Activated CD8-positive, alpha-beta memory T cell treated with anti-CD3 and anti-CD28 coated beads for 4 hours (primary cell): Measurements from ENCODE around the gene PSENEN.
"Not testable (repeated sequence)": the region's sequence is repeated elsewhere in the genome, so short reads cannot be mapped to it uniquely, and the experiment has no call there.

Experiments
- DNase-seq, 2 donors: peaks; one replicate each; pipeline ENCODE4 v3.0.0-alpha.2; 2020; ENCODE audit warnings: low read depth in 2 of 2

PSENEN gene

GRCh38 chr19:35751839-35752745, 6.6 kb downstream of the PSENEN start:
- no peak for DNase-seq

- DNase-seq, result no peak
Measured at GRCh38 chr19:35752746-35753350, 7.4 kb downstream of the PSENEN start.

GRCh38 chr19:35753634-35754369, 8.4 kb downstream of the PSENEN start:
- no peak for DNase-seq

- no peak for DNase-seq
Measured at GRCh38 chr19:35754370-35755130, 9.1 kb downstream of the PSENEN start.

DNA sequence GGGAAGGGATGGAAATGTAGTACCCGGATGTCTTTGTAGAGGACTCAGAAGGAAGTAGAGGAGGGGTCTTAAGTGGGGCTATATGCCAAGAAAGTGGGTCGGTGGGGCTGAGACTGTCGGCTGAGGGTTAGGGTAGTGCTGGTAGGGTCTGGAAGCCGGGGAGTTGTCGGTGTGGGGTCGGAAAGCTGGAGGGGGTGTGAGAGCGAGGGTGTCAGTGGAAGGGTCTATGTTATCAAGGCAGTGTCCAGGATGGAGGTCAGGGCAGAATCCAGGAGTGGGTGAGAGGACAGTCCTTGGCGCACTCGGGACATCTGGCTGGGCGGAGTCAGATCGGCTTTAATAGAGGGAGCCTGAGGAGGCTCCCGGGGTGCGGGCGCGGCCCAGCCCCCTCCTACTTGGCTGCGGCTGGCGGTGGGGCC, 9.7 kb downstream of the PSENEN start:
- no peak for DNase-seq

DNA sequence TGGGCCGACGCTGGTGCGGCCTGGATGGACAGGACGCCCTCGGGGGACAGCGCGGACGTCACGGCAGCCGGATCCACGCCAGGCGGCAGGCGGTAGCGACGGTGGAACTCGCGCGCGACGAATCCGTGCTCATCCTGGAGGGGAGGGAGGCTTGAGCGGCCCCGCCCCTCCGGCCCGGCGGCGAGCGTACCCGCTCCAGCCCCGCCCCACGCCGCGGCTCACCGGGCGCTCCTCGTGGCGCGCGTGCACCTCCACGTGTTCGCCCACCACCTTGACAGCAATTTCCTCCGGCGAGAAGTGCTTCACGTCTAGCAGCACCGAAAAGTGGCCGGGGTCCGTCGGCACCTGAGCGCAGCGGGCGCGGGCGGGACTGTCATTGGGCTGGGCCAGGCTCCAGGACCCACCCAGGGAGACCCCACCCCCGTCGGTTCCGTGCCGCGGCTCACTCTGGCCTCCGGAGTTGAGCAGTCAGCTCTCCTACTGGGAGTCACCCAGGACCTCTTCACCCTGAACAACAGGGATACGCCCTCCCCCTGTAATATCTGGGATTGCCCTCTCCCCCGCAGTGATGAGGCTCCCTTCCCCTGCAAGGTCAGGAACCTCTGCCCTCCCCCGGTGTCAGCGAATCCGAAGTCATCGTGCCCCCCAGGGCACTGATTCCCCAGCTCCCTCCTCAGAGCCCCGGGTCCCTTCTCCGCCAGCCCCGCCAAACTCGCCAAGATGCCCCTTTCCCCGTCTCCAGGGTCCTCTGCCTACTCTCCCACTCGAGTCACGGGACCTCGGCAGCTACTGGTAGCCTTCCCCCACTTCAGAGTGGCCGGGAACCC, 10.3 kb downstream of the PSENEN start:
- peak in 1 of 2 donors; percentile 25 for DNase-seq

GRCh38 chr19:35756377-35757230, 11.2 kb downstream of the PSENEN start, which contains the start of gene HSPB6:
TSS of gene HSPB6 (minus strand) at chr19:35757029. CDS start at chr19:35757008, 21 bp downstream.
- no peak for DNase-seq

GRCh38 chr19:35757231-35757748, 11.8 kb downstream of the PSENEN start:
- no peak for DNase-seq

DNA sequence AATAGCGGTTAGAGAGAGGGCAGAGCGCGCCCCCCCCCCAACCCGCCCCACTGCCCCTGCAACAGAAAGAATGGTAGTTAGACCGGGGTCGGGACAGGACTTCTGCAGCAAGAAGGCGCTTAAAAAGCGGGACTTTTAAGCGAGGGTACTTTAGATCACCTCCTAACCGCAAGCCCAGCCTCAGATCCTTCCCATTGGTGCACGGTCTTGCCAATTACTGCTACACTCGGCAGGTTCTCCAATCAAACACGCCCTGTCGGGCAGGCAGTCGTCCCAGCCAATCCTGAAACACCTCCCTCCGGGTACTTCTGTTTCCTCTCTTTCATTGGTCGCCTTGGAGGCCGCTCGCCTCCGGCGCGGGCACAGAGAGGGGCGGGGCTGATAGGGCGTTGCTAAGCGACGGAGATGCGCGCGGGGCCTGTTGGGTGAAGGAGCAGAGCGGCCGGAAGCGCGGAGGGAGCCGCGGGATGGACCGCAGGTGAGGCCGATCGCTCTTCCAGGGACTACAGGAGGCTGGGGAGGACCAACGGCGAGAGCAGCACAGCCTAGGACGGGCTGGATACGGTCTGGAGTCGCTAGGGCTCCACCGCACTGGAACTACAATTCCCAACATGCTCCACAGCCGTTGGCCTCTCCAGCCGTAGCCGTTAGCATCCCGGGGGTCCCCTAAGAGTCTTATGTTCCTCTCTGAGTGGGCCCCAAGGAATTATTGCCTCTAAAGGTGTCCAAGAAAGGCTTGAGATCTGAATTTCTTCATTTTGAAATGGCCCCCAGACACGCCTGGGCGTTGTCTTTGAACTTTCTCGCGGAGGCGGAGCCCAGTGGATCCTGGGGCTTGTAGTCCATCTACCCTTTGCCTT, 12.5 kb downstream of the PSENEN start, which contains the start of gene PROSER3:
Gene PROSER3, plus strand, starts transcription at position 428 of the 860 bp plus-strand sequence. Its CDS starts 40 bp downstream, at position 468.
- peak; percentile 96 to 98 for DNase-seq

DNA sequence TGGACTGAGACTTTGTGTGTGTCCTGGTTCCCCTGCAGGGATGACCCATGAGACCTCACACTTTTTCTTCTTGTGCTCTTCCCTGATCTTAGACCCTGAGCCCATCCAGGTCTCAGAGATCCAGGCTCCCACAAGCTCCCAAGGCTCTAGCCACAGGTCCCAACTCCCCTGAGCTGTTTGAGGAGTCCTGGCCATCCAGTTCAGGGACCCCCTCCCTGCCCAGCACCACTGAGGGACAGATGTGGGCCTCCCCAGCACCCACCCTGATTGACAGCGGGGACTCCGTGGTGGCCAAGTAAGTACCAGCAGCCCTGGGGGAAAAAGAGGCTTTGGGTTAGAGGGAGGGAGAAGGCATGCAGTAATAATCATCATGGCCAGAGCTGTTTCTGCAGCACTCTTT, 14.2 kb downstream of the PSENEN start:
- DNase-seq, result no peak

- no peak for DNase-seq
Measured at GRCh38 chr19:35760711-35761349, 15.4 kb downstream of the PSENEN start.

GRCh38 chr19:35764432-35765315, 19.2 kb downstream of the PSENEN start:
- no peak for DNase-seq

GRCh38 chr19:35766571-35767104, 21.2 kb downstream of the PSENEN start:
- DNase-seq, result no peak

GRCh38 chr19:35767288-35768081, 22.0 kb downstream of the PSENEN start:
- DNase-seq, result no peak

DNA sequence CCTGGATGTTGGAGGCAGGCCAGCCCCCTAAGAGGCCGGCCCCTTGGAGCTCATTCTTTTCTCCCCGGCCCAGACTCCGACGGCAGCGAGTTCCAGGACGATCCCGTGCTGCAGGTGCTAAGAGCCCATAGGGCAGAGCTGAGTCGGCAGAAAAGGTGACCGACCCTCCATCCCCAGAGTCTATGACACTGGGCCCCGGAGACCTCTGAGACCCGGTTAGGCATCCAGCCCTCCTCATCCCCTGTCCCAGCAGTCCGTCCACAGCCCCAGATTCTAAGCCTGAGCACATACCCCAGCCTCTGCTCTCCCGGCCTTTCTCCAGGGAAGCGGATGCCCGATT, 22.6 kb downstream of the PSENEN start:
- no peak for DNase-seq

GRCh38 chr19:35772362-35772761, 26.9 kb downstream of the PSENEN start:
- not testable (repeated sequence) for DNase-seq
